Measurements from ENCODE around the gene B3GALNT2.
A peak's percentile ranks its signal among the peaks of the same experiment; 100 is the strongest.

B3GALNT2 gene

DNA sequence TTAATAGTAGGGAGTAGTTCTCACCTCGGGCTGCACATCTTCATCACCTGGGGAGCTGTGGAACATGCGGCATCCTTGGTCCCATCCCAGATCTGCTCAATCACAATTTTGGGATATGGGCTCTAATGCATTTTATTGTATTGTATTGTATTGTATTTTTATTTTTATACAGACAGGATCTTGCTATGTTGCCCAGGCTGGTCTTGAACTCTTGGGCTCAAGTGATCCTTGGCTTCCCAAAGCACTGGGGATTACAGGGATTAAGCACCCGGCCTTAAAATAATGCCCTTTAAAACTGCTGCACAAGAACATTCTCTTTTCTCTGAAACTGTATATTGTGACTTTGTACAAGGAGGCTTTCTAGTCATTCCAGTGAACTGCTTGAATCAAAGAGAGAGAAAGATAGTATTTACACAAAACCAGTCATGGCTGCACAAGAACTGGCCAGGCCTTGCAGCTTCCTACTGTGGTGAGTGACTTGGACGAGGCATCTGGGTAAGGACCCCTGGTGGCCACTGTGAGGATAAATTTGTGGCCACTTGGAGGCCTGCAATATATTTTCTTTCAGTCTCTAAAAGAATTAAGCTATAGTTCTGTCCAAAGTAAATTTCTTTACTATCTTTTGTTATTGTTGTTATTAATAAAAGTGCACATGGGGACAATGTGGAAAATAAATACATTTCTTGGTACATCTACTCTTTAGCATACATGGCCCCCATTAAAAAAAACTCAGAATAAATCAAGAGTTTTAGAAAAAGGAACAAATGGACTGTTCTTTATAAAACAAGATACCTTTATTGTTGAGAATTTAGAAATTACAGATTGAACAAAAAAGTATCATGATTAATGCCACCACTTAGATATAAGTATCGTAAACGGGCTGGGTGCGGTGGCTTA lies 89.0 kb downstream of the B3GALNT2 start:
- H3K27ac ChIP-seq, result no peak overlapping the region

DNA sequence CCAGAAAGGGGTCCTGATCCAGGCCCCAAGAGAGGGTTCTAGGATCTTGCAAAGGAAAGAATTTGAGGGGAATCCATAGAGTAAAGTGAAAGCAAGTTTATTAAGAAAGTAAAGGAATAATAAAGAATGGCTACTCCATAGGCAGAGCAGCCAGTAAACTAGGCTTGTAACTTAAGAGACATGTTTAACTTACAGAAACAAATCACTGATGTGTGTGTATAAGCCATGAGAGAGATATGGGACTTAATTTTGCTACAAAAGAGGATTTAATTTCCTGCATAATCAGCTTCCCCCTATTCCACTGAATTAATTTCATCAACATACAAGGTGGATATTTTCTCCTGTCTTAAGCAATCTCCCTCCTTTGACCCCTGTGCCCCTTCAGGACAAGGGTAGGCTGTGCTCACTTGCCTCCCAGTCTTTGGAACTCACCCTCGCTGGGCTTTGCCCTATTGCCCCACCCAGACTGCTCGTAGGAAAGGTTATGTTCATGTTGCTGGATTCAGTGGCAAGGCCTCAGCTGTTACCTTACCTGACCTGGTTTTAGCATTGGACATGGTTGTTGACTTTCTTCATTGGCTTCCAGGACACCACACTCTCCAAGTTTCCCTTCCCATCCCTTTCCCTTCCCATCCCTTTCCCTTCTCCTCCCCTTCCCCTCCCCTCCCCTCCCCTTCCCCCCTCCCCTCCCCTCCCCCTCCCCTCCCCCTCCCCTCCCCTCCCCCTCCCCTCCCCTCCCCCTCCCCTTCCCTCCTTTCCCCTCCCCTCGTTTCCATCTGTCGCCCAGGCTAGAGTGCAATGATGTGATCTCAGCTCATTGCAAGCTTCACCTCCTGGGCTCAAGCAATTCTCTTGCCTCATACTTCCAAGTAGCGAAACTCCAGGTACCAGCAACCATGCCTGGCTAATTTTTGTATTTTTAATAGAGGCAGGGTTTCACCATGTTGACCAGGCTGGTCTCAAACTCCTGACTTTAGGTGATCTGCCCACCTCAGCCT lies 92.5 kb downstream of the B3GALNT2 start:
- H3K27ac ChIP-seq, result no peak overlapping the region
- DNase-seq (ENCODE audit: low read depth, low spot score), result no peak

More for the DNA sequence above, 89.0 kb downstream of the B3GALNT2 start:
- peak; percentile 34 for DNase-seq (ENCODE audit: low read depth, low spot score)

DNA sequence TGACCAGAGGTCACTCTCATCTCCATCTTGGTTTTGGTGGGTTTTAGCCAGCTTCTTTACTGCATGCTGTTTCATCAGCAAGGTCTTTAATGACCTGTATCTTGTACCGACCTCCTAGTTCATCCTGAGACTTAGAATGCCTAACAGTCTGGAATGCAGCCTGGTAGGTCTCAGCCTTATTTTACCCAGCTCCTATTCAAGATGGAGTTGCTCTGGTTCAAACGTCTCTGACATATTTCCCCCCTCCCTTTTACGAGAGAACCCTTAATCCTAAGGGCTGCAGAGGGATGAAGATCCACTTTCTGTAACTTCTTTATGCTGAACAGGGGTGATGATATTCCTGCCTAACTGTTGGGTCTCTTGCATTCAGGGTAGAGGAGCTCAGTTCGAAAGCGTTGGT lies 93.8 kb downstream of the B3GALNT2 start:
- H3K27ac ChIP-seq, result no peak overlapping the region
- DNase-seq (ENCODE audit: low read depth, low spot score), result no peak

DNA sequence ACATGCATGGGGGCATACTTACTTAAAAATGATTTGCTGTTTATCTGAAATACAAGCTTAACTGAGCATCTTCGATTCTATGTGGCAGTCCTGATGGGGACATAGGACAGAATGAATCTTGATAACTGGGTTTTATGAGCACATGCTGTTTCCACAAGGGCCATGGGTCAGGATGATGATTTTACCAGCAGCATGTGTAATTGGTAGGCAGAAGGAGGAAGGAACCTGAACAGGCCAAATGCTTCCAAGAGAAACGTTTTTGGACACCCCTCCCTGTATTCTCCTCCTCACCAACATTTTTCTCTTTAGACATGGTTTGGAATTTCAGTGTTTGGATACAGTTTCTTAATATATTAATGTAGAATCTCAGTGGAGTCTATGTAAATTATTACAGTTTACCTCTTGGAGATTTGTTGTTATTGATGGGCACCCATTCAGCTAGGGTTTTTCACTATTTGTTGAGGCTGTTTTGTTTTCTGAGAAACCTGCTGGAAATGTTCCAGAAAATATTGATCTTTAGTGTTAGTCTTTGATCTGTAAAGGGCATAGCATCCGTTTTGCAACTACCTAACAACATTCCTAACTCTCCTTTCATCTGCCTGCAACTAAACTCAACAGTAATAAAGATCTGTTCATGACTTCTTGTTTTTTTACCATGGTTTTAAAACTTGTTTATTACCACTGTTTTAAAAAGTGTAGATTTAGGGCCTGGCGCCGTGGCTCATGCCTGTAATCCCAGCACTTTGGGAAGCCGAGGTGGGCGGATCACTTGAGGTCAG lies 95.0 kb downstream of the B3GALNT2 start:
- no peak overlapping the region for H3K27ac ChIP-seq
- DNase-seq (ENCODE audit: low read depth, low spot score), result no peak

DNA sequence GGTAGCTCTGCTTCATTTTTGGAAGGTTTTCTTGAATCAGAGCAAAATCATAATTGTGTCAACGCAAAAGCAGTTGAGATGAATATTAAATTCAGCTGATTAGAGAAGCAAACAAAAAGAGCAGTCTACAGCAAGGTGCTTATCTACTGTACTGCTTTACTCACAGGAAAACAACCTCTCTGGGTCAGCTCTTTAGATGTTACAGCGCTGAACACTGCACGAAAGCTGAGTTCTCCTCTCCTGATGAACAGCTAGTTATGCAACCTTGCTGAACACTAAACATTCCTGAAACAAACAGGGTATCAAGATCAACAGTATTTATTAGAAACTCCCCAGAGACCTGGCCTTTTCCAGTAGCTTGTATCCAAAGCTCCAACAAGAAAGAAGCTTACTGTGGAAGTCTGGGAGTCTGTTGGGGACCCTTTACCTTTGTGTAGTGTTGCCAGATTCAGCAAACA lies 95.7 kb downstream of the B3GALNT2 start:
- no peak for DNase-seq (ENCODE audit: low read depth, low spot score)
- no peak overlapping the region for H3K27ac ChIP-seq

DNA sequence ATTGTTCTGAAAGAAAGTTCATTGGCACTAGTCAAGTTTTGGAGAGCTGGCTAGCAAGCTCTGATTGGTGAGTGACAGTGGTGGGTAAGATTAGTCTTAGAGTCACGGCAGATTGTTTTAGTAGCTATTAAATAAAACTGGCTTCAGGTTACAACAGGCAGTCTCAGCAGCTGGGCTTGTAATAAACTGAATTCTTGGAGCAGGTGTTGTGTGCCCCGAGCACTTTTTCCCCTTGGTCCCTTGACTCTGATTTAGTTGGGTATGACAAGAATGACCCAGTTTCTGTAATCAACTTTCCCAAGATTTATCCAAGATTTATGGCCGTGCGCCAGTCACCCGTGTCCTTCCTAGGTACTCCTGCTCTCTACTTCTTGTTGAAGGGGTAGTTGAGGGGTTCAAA lies 96.8 kb downstream of the B3GALNT2 start:
- DNase-seq (ENCODE audit: low read depth, low spot score), result no peak
- no peak overlapping the region for H3K27ac ChIP-seq

DNA sequence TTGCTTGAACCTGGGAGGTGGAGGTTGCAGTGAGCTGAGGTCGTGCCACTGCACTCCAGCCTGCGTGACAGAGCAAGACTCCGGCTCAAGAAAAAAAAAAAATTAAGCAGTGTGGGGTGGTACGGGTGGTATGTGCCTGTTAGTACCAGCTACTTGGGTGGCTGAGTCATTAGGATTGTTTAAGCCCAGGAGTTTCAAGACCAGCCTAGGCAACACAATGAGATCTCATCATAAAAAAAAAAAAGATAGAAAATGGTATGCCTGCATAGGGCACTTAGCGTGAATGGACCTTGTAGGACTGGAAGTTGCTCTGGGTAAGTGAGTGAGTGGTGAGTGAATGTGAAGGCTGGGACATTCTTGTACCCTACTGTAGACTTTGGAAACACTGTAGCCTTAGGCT lies 100.1 kb downstream of the B3GALNT2 start:
- H3K27ac ChIP-seq, result peak overlapping the region; percentile 54
- peak; percentile 92 for DNase-seq (ENCODE audit: low read depth, low spot score)

DNA sequence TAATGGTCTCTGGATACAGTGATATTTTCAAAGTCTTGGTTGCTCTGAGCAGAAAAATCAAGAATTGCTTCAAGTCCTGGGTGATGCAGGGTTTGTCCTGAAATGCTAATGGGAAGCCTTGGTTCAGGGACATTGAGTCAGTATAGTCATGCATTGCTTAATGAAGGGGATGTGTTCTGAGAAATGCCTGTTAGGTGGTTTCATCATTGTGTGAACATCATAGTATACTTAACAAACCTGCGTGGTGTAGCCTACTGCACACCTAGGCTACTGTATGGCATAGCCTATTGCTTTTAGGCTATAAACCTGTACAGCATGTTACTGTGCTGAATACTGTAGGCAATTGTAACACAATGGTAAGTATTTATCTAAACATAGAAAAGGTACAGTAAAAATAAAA lies 100.7 kb downstream of the B3GALNT2 start:
- H3K27ac ChIP-seq, result peak overlapping the region; percentile 54
- DNase-seq (ENCODE audit: low read depth, low spot score), result no peak

DNA sequence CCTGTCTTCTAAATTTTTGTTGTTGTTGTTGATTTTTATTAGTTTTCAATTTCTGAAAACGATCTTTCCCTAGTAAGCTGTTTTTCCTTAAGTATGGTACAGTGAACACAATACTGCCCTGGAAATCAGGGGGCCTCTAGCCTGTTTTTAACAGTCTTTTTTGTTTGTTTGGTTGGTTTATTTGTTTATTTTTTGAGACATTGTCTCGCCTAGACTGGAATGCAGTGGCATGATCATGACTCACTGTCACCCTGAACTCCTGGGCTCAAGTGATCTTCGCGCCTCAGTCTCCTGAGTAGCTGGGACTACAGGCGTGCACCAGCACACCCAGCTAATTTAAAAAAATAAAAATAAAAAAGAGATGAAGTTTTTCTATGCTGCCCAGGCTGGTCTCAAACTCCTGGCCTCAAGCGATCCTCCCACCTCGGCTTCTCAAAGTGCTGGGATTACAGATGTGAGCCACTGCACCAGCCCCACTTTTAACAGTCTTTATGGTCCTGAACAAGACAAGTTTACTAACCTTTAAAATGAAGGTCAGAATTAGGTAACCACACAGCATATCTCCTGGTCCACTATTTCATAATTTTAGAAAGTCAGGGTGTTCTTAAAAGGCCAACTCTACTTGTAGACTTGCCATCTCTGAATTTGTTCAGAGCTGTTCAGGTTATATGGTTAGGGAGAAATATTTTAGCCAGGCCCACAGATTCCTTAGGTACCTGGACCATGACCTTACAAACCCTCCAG lies 101.6 kb downstream of the B3GALNT2 start:
- H3K27ac ChIP-seq, result peak overlapping the region; percentile 54
- DNase-seq (ENCODE audit: low read depth, low spot score), result no peak

DNA sequence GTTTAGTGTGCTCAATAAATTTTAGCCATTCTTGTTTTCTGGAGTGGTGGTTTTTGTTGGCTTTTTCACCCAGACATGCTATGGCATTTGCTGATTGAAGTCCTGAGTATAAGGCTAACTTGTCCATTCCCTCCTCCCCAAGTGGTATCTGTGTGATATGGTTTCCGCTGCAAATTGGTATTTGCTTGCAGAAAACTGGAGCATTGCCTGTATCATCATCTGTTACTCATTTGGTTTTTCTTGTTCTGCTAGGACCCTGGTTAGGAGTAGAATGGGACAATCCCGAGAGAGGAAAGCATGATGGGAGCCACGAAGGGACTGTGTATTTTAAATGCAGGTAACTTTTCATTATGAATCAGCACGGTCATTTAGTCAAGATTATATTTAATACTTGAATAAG lies 103.0 kb downstream of the B3GALNT2 start:
- no peak overlapping the region for H3K27ac ChIP-seq
- no peak for DNase-seq (ENCODE audit: low read depth, low spot score)
